ENCODE measurements around the gene SEMA7A.

The SEMA7A gene

DNA sequence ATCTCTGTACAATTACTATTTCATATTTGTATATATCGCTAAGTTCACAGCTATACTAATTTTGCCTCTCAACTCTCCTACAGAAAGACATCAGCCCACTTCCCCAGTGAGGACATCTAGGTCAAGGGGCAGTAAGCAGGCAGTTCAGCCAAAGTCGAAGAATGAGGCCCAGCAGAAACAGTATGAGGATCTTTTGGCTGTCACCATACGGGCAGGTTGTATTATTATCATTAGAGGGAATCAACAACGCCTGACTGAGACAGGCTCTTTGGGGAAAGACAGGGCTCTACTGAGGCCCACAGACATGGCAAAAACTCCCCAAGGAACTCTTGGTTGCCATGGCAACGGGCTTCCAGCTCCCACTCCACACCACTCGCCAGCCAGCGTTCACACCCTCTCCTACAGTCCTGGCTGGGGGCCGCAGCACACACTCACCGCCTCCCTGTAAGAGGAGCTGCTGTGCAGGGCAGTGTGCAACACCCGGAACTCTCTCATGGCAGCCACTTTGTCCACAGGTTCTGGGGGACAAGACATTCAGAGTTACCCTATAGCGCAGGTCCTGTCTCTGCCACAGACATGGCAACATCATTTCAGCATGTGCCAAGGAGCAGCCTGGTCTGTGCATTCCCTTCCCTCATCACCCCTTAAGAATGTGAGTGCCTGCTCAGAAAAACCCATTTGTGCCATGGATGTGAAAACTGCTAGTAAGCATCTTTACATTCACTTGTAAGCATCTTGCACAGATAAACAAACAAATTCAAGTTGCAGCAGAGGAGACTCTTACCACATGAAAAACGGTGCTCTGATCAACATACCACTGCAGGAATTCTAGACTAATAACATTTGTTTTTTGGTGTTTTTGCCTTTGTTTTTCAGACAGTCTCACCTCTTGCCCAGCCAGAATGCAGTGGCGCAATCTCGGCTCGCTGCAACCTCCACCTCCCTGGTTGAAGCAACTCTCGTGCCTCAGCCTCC lies 18.4 kb upstream of the SEMA7A start:
- no peak for DNase-seq

- no peak for DNase-seq
Observed at GRCh38 chr15:74451322-74451721, 17.6 kb upstream of the SEMA7A start.

DNA sequence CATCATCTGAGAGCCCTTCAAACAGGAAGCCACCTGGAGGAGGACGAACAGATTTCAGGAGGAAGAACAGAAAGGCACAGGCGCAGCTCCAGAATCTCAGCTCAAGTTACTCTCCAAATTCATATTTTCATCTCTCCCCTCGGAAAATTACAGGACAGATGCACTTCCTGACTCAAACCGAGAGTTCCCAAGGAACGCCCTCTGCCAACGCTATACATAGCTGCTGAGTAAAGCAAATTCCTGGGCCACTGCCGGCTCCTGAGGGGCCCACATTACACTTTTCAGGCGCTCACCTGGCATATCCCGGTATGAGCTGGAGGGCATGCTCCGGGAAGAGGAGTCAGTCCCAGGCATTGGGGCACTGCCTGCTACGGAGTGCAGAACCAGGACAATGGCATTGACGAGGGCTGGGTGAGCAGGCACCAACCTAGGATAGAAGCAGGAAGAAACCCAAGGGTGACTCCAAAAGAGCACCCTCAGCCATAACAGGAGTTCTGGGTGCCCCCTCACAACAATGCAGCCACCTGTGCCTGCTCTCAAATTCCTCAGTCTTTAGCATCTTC lies 16.0 kb upstream of the SEMA7A start:
- no peak for DNase-seq

GRCh38 chr15:74449095-74449494 lies 15.3 kb upstream of the SEMA7A start:
- no peak for DNase-seq

DNA sequence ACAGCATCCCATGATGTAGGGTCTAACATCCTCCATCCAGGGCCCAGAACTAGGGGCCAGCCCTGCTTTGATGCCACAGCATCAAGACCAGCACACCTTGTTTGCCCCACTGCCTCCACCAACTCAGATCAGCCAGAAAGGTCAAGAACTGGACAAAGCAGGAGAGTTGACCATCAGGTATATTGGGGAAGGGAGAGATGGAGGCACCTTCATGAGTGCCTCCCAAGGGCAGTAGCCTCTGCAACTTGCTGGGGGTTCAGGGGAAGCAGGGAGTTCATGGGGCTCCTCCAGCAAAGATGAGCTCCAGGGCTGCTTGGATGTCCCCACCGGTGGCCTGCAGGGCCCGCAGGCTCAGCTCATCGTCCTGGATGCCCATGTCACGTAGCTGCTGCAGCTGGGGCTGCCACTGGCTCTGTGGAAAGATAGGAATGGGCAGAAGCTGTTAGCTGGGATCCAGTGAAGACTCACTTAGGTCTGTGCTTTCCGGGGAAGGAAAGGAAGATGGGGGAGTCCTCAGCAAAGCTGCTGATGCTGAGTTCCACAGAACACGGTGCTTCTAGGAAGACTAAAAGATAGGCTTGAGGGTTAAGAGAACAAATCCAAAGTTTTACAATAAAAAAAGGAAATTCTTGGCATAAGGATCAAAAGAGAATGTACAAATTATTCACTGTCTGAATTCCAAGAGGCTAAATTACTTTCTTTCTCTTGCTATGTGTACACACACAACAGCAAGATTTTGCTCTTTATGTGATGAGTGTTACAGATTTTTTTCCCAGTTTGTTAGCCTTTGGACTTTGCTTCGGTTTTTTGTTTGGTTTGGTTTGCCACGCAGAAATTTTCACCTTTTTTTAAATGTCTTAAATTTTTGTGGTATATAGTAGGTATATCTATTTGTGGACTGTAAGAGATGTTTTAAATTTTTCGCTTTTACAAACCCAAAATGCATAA lies 12.3 kb upstream of the SEMA7A start:
- no peak for DNase-seq

GRCh38 chr15:74444106-74445062 lies 10.6 kb upstream of the SEMA7A start:
- DNase-seq: no peak

GRCh38 chr15:74443100-74443909 lies 9.5 kb upstream of the SEMA7A start:
- no peak for DNase-seq

GRCh38 chr15:74442604-74443003 lies 8.8 kb upstream of the SEMA7A start:
- no peak for DNase-seq

GRCh38 chr15:74442063-74442462 lies 8.3 kb upstream of the SEMA7A start:
- DNase-seq: no peak

DNA sequence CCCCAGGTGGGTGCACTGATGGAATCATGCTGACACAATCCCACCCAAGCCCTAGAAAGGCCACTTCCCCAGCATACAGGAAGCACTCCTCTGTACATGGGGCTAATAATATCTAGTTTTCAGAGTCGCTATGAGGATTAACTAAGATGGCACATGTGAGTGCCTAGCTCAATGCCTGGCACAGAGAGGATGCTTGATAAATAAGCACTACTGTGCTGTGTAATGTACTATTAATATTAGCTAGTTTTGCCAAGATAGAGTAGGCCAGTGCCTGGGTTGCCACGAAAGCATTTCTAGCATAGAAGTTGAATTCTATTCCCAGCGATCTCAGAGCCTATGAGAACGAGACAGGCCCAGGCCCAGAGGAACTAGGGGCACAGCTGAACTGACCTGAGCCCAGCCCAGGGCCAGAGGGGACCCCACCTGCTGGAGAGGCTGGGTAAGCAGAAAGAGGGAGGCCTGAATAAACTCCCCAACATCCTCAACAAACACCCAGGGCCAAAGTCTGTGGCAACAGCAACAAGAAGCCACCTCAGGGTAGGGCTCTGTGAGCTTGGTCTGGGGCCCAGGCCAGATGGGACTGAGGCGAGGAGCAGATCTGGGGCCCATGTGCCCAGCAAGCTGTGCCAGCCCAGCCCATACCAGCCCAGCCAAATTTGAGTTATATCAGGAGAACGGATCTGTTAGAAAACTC lies 7.6 kb upstream of the SEMA7A start:
- no peak for DNase-seq

- DNase-seq: peak; percentile 86
Observed at GRCh38 chr15:74438721-74439316, 5.1 kb upstream of the SEMA7A start.

DNA sequence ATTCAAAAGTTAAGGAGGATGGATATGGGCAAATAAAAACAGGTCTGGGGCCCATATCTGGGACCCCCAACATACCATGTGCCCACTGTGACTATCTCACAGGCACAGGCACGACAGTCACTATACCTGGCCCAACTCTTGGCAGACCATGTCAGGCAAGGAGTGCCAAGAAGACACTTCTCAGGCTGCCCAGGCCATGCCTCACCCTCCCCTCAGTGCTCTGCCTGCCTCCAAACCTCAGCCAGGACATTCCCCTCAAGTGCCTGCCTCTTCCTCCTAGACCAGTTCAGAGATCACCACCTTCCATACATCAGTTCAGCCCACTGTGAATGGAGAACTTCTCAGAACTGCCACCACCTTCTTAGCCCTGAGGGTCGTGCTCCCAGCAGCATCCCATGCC lies 4.4 kb upstream of the SEMA7A start:
- DNase-seq: no peak

GRCh38 chr15:74434263-74435136 lies 742 bp upstream of the SEMA7A start:
- peak; percentile 26 for DNase-seq

DNA sequence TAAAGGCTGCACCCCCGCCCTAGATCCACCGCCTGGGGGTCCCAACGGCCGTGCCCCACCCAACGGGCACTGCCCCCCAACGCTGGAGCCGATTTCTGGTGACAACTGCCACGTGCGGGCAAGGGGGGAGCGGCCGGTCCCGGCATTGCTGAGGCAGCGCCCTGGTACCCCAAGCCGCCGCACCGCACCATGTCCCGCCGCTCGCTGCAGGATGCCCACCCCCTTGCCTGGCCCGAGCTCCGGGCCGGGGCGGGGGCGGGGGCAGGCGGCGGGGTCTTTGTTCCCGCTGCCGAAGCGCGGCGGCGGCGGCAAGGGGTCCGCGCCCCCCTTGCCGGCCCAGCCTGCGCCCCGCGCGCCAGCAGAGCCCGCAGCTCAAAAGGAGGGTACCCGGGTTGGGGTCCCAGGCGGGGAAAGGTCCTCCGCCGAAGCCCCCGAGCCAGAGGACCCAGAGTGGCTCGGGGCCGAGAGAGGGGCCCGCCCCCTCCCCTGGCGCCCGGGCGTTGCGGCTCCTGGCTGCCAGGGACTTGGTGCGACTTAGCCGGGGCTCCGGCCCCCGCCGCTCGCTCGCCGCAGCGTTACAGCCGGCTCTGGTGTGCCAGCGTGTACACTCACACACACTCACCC lies 678 bp downstream of the SEMA7A start:
- DNase-seq: no peak

DNA sequence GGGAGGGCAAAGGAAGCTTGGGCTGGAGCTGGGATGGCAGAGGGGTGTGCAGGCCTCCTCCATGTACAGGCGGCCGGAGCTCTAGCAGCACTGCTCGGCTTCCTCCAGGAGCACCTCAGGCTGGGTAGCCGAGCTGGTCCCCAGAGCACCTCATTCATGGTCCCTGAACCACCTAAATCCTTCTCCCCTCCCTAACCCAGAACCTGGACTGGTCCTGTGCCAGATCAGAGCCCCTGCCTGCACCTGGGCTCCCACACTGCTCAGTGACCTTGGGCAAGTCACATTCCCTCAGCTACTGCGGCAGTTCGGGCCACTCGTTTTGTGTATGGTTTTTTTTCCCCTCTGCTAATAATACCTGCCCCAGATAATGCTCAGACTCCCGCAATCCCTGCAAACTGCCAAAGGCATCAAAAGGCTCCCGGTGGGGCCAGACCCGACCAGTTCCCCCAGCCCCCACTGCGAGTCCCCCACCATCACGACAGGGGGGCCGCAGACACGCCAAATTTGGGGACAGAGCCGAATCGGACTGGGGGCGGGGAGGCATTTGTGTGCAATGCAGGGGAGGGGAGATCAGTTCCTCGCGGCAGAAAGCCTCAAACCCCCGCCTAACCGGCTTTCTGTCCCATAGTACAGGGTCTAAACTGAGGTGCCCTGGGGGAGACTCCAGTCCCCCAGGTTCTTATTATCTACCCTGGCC lies 1.3 kb downstream of the SEMA7A start:
- no peak for DNase-seq

DNA sequence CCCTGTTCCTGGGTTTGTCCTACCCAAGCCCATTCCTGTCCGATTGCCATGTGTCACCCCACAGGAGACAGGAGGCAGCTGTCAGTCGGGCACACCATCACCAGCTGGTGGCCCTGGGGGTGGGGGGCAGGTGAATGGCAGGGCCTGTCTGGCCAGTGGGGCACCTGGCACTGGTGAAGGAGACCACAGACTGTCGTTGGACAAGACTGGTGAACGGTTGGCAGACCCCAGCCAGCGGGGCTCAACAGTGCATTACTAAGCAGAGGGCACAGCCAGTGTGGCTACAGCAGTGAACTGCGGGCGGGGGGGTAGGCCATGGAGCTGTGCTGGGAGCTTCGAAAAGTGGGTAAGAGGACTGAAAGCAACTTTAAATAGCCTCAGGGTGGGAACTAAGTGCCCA lies 2.1 kb downstream of the SEMA7A start:
- no peak for DNase-seq

- no peak for DNase-seq
Observed at GRCh38 chr15:74431116-74431515, 2.6 kb downstream of the SEMA7A start.

GRCh38 chr15:74430510-74430951 lies 3.2 kb downstream of the SEMA7A start:
- no peak for DNase-seq

Measured in hematopoietic multipotent progenitor cell treated with erythropoietin and hydrocortisone succinate and interleukin-3 and kit ligand, for 8 days (in vitro differentiated cells).